Sigmoid colon (tissue), 7 donors: ENCODE data around the gene KY. TPM values are rescaled to one million over a fixed set of nuclear protein-coding genes. Genes with fewer than 3 reads are reported as not detected.

Source experiments
- DNase-seq: peaks from one replicate; pipeline ENCODE4 v3.0.0-alpha.2; 2019
- H3K27ac ChIP-seq, 4 donors: fragments of 200-600 bp; sonication (generic); one replicate each; pipeline ENCODE4 v1.5.1; 2016 to 2019; ENCODE audit warnings: mild to moderate bottlenecking in 1 of 4
- H3K27me3 ChIP-seq, 3 donors: fragments of 200-600 bp; sonication (generic); one replicate each; pipeline ENCODE4 v1.5.1; 2019; ENCODE audit warnings: mild to moderate bottlenecking in 1 of 3
- H3K36me3 ChIP-seq, 4 donors: fragments of 200-600 bp; sonication (generic); one replicate each; pipeline ENCODE4 v1.5.1; 2016 to 2019
- H3K4me1 ChIP-seq, 4 donors: fragments of 200-600 bp; sonication (generic); one replicate each; pipeline ENCODE4 v1.5.1; 2017 to 2019
- H3K4me3 ChIP-seq, 4 donors: fragments of 200-600 bp; sonication (generic); one replicate each; pipeline ENCODE4 v1.5.1; 2017 to 2019; ENCODE audit warnings: mild to moderate bottlenecking in 2 of 4, moderate library complexity in 1 of 4
- H3K9me3 ChIP-seq, 4 donors: fragments of 200-600 bp in 3 of 4; sonication (generic) in 3 of 4; one replicate each; pipeline versions ENCODE4 v1.5.1 to v1.6.1; 2013 to 2019
- CTCF ChIP-seq, 4 experiments: fragments of 450-650 bp in 3 of 4; fragments of 200-600 bp in 1 of 4; IDR thresholded peaks; one replicate each; pipeline ENCODE4 v1.5.1; 2016 to 2019; ENCODE audit warnings: antibody characterized with exemption in 4 of 4, mild to moderate bottlenecking in 3 of 4, moderate library complexity in 2 of 4
- EP300 ChIP-seq, 4 donors: sonication (generic); formaldehyde crosslinking; IDR thresholded peaks; one replicate each; pipeline ENCODE4 v1.6.1; 2017; ENCODE audit warnings: antibody characterized with exemption in 4 of 4
- POLR2A ChIP-seq, 2 donors: fragments of 450-650 bp; IDR thresholded peaks; one replicate each; pipeline ENCODE4 v1.6.1; 2016; ENCODE audit warnings: antibody characterized with exemption in 2 of 2, mild to moderate bottlenecking in 2 of 2, moderate library complexity in 2 of 2
- POLR2AphosphoS5 ChIP-seq, 4 donors: sonication (generic); formaldehyde crosslinking; IDR thresholded peaks; one replicate each; pipeline ENCODE4 v1.6.1; 2017; ENCODE audit warnings: antibody characterized with exemption in 4 of 4
- WGBS, 2 donors: extraction: QIAGEN DNeasy Blood & Tissue Kit; methylation state at CpG; one replicate each; pipeline ENCODE4 v1.1.7; 2013; 5-methylcytosine and 5-hydroxymethylcytosine counted together
- intact Hi-C: fragments of 100-400 bp; cut with DNase I; formaldehyde crosslinking; loops from one replicate; pipeline ENCODE4 v1.15.1; 2023
- polyA plus RNA-seq, 3 donors: library from polyadenylated mRNA; stranded (reverse); fragments of 200-250 nt; gene quantifications; one replicate each; pipeline ENCODE4 v1.2.3, GENCODE V29; 2013
- total RNA-seq, 4 donors: library from RNA; depleted of rRNA; stranded (reverse); fragments of >200 nt; gene quantifications; one replicate each; pipeline ENCODE4 v1.1.0, GENCODE V29; 2016
- donor health status: healthy with polysubstance abuse.
- donor health status: Bipolar disorder and iron deficiency.
- donor health status: healthy.

Gene KY
- total and polyA plus RNA-seq, 7 donors: 0.13 to 3.9 (median 3.0) TPM; not detected in 2

- Histone ChIP-seq H3K36me3 (peaks cover 0 to 41% (median 0%) of the 10 kb centered on the region in 4 donors), H3K4me3 (no peak overlapping the region), H3K27ac (no peak overlapping the region), H3K27me3 (no peaks in the 10 kb centered on the region), H3K9me3 (no peaks in the 10 kb centered on the region), H3K4me1 (no peaks in the 10 kb centered on the region)
- DNase-seq: no peak
- intact Hi-C loops: no loop called here
- WGBS, 2 donors: 47 to 83% methylated on average over 6 of the region's 6 CpGs
- TF ChIP-seq POLR2AphosphoS5 (IDR thresholded peaks at IDR 0.05): no peak
- TF ChIP-seq POLR2A (IDR thresholded peaks at IDR 0.05): no peak
- no peak for TF ChIP-seq CTCF (IDR thresholded peaks at IDR 0.05)
- no peak for TF ChIP-seq EP300 (IDR thresholded peaks at IDR 0.05)
Measured at GRCh38 chr3:134563601-134564000, 87.2 kb downstream of the KY start.

- no peak for DNase-seq
- 95 to 97% methylated on average over 4 of the region's 4 CpGs for WGBS, 2 donors
- Histone ChIP-seq H3K9me3 (no peaks in the 10 kb centered on the region), H3K4me3 (no peak overlapping the region), H3K36me3 (peaks cover 0 to 53% (median 0%) of the 10 kb centered on the region in 4 donors), H3K27me3 (no peaks in the 10 kb centered on the region), H3K27ac (no peak overlapping the region), H3K4me1 (no peaks in the 10 kb centered on the region)
- TF ChIP-seq CTCF (IDR thresholded peaks at IDR 0.05) (no peak), POLR2A (IDR thresholded peaks at IDR 0.05) (no peak)
- intact Hi-C loops: no loop called here
Measured at GRCh38 chr3:134562055-134562454, 88.8 kb downstream of the KY start.

- no peaks in the 10 kb centered on the region for H3K9me3 ChIP-seq
- WGBS, 2 donors: 98% methylated on average over 3 of the region's 3 CpGs
- H3K36me3 ChIP-seq: peaks cover 0 to 53% (median 0%) of the 10 kb centered on the region in 4 donors
- no peak for DNase-seq
- H3K4me1 ChIP-seq: no peaks in the 10 kb centered on the region
- no peaks in the 10 kb centered on the region for H3K27me3 ChIP-seq
- H3K4me3 ChIP-seq: no peak overlapping the region
- no peak overlapping the region for H3K27ac ChIP-seq
- TF ChIP-seq POLR2AphosphoS5 (IDR thresholded peaks at IDR 0.05) (no peak), CTCF (IDR thresholded peaks at IDR 0.05) (no peak), POLR2A (IDR thresholded peaks at IDR 0.05) (no peak), EP300 (IDR thresholded peaks at IDR 0.05) (no peak)
- intact Hi-C loops: no loop called here
Measured at GRCh38 chr3:134559591-134559990, 91.2 kb downstream of the KY start.

Other genes with a start within 250 kb of the KY start
- gene ANAPC13, start 165.0 kb downstream of the KY start, total RNA-seq: 10 to 100 TPM; 46.7 to 78.1 (median 61.1) TPM
- 10 to 100 TPM; 50.8 to 88.9 (median 56.9) TPM for gene ANAPC13, start 165.0 kb downstream of the KY start, polyA plus RNA-seq
- gene CEP63, start 165.0 kb downstream of the KY start, total RNA-seq: 10 to 100 TPM; 22.5 to 33.5 (median 25.6) TPM
- 10 to 100 TPM; 16.6 to 18.6 (median 17.8) TPM for gene CEP63, start 165.0 kb downstream of the KY start, polyA plus RNA-seq
- gene EPHB1, start 144.2 kb upstream of the KY start, total RNA-seq: 10 to 100 TPM in 2 of 4 donors, 1 to 10 TPM in 2; 2.5 to 17.3 (median 10.0) TPM
- gene EPHB1, start 144.2 kb upstream of the KY start, polyA plus RNA-seq: under 1 TPM in 1 of 3 donors, not detected in 2; 0.29 TPM